Activated T-helper 9 cell treated with anti-CD3 and anti-CD28 coated beads, Interleukin-2, amount 50 U/mL, for 16 hours (primary cell): ENCODE results near the gene CREBRF.
"Not testable (repeated sequence)": the region's sequence is repeated elsewhere in the genome, so short reads cannot be mapped to it uniquely, and the experiment has no call there.

ENCODE experiments used
- DNase-seq: peaks from one replicate; pipeline ENCODE4 v3.0.0-alpha.2; 2020; ENCODE audit warnings: low read depth

The CREBRF gene

GRCh38 chr5:173055983-173056782 lies at the start of gene CREBRF:
Gene CREBRF (plus strand): TSS chr5:173056352. CDS start chr5:173080776, 24,424 bp downstream.
- peak; percentile 98 for DNase-seq

GRCh38 chr5:173010021-173010420 lies 46.1 kb upstream of the CREBRF start:
- DNase-seq = no peak

GRCh38 chr5:173010547-173011464 lies 45.3 kb upstream of the CREBRF start:
- DNase-seq = no peak

- DNase-seq = no peak
Observed at GRCh38 chr5:173011566-173011965, 44.6 kb upstream of the CREBRF start.

GRCh38 chr5:173012882-173013281 lies 43.3 kb upstream of the CREBRF start:
- no peak for DNase-seq

- DNase-seq = no peak
Observed at GRCh38 chr5:173014671-173015070, 41.5 kb upstream of the CREBRF start.

GRCh38 chr5:173015192-173015591 lies 41.0 kb upstream of the CREBRF start:
- DNase-seq = no peak

GRCh38 chr5:173015598-173016455 lies 40.3 kb upstream of the CREBRF start:
- no peak for DNase-seq

- no peak for DNase-seq
Observed at GRCh38 chr5:173016598-173017046, 39.5 kb upstream of the CREBRF start.

GRCh38 chr5:173017087-173017486 lies 39.1 kb upstream of the CREBRF start:
- DNase-seq = not testable (repeated sequence)

- no peak for DNase-seq
Observed at GRCh38 chr5:173018358-173018757, 37.8 kb upstream of the CREBRF start.

- no peak for DNase-seq
Observed at GRCh38 chr5:173020154-173020581, 36.0 kb upstream of the CREBRF start.

- no peak for DNase-seq
Observed at GRCh38 chr5:173020643-173021042, 35.5 kb upstream of the CREBRF start.

- DNase-seq = no peak
Observed at GRCh38 chr5:173025651-173026050, 30.5 kb upstream of the CREBRF start.

GRCh38 chr5:173027905-173028304 lies 28.2 kb upstream of the CREBRF start:
- no peak for DNase-seq

GRCh38 chr5:173028811-173029327 lies 27.3 kb upstream of the CREBRF start:
- DNase-seq = no peak

- no peak for DNase-seq
Observed at GRCh38 chr5:173029499-173029921, 26.6 kb upstream of the CREBRF start.

GRCh38 chr5:173032096-173032495 lies 24.1 kb upstream of the CREBRF start:
- DNase-seq = not testable (repeated sequence)

GRCh38 chr5:173032730-173033129 lies 23.4 kb upstream of the CREBRF start:
- no peak for DNase-seq

- no peak for DNase-seq
Observed at GRCh38 chr5:173033923-173034322, 22.2 kb upstream of the CREBRF start.

- peak; percentile 34 for DNase-seq
Observed at GRCh38 chr5:173035904-173036707, 20.0 kb upstream of the CREBRF start.
